Natural killer cell (primary cell): ENCODE data around the gene XAB2. TPM values are rescaled to one million over a fixed set of nuclear protein-coding genes. Genes with fewer than 3 reads are reported as not detected.

ENCODE experiments used
- ATAC-seq, 3 donors: fragments of 150-1000 bp in 2 of 3; fragments of 200-7000 bp in 1 of 3; cut with Tn5 transposase; 1 replicate in 1 of 3; 2 replicates in 2 of 3; pipeline ENCODE4 v1.10.0; 2021; ENCODE audit warnings: mild to moderate bottlenecking in 2 of 3, moderate library complexity in 2 of 3
- DNase-seq, 2 donors: peaks; one replicate each; pipeline versions ENCODE4 v3.0.0 to v3.0.0-alpha.2; 2013 to 2021; ENCODE audit warnings: mixed read lengths in 1 of 2
- H3K27ac ChIP-seq: one replicate; pipeline ENCODE4 v1.5.1; 2013; ENCODE audit warnings: mild to moderate bottlenecking, low read length
- H3K27me3 ChIP-seq: one replicate; pipeline ENCODE4 v1.6.1; 2013; ENCODE audit warnings: low read length; ENCODE audit not compliant: control insufficient read depth, insufficient read depth
- H3K36me3 ChIP-seq: one replicate; pipeline ENCODE4 v1.6.1; 2013; ENCODE audit warnings: low read length; ENCODE audit not compliant: control insufficient read depth, insufficient read depth
- H3K4me1 ChIP-seq: one replicate; pipeline ENCODE4 v1.6.1; 2013; ENCODE audit warnings: low read length; ENCODE audit not compliant: control insufficient read depth, insufficient read depth
- H3K4me3 ChIP-seq: one replicate; pipeline ENCODE4 v1.5.1; 2013; ENCODE audit warnings: low read length
- H3K9me3 ChIP-seq: one replicate; pipeline ENCODE4 v1.6.1; 2013; ENCODE audit warnings: low read length; ENCODE audit not compliant: control insufficient read depth, insufficient read depth
- H3K27ac Mint-ChIP-seq, 2 donors: one replicate each; pipeline ENCODE4 v1.8.0; 2022; ENCODE audit warnings: mild to moderate bottlenecking in 2 of 2, mixed read lengths in 2 of 2, moderate library complexity in 1 of 2
- H3K27me3 Mint-ChIP-seq, 2 donors: one replicate each; pipeline ENCODE4 v1.8.0; 2022; ENCODE audit warnings: low read depth in 2 of 2, mixed read lengths in 2 of 2
- H3K36me3 Mint-ChIP-seq: one replicate; pipeline ENCODE4 v1.8.0; 2022; ENCODE audit warnings: mixed read lengths
- H3K4me1 Mint-ChIP-seq, 2 donors: one replicate each; pipeline ENCODE4 v1.8.0; 2022; ENCODE audit warnings: mixed read lengths in 2 of 2
- H3K4me3 Mint-ChIP-seq: one replicate; pipeline ENCODE4 v1.8.0; 2022; ENCODE audit warnings: mild to moderate bottlenecking, moderate library complexity, mixed read lengths
- H3K9me3 Mint-ChIP-seq, 2 donors: one replicate each; pipeline ENCODE4 v1.8.0; 2022; ENCODE audit warnings: mixed read lengths in 2 of 2
- WGBS: methylation state at CpG from one replicate; pipeline ENCODE4 v1.1.7; 2013; ENCODE audit warnings: missing lambda C conversion rate; ENCODE audit not compliant: insufficient coverage; 5-methylcytosine and 5-hydroxymethylcytosine counted together
- intact Hi-C: fragments of 100-400 bp; cut with micrococcal nuclease; formaldehyde crosslinking; loops from one replicate; pipeline ENCODE4 v1.14.2; 2022
- total RNA-seq, 4 donors: library from RNA; stranded (reverse); fragments of 120-200 nt in 1 of 4; gene quantifications; one replicate each; pipeline versions ENCODE4 v1.2.3 to v1.2.4, GENCODE V29; 2013 to 2022
- TF ChIP-seq, protein P1 (sequence below): fragments of 200-600 bp; IDR thresholded peaks from one replicate; pipeline ENCODE4 v1.8.0; 2022; ENCODE audit warnings: antibody characterized with exemption

XAB2 gene
- total RNA-seq, 3 donors from 2014 or later (not counting 1 experiment from before 2014, with no cell fraction given): 60.2 to 70.8 (median 67.7) TPM

DNA sequence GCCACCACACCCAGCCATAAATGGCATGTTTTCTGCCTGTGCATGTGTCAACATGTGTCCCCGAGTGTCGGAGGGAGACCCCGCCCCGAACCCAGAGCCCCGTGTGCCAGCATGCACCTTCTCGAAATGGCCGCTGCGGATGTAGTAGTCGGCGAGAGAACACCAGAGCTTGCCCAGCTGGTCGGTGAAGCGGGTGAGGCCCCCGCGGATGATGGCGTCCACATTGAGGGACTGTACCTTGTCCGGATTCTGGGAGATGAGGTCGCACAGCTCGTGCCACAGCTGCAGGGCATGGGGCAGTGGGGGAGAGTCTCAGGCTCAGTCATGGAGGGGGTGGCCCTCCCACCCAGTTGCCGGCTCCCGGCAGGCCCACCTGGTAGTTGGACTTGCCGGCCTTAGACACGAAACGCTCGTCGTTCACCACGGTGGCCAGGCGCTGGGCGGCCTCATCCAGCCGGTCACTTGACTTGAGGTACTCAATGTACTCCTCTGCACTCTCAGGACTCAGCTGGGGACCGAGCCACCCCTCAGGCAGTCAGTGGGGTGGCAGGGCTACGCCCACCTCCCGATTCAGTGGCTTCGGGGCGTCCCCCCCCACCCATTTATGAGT, 3.5 kb downstream of the XAB2 start:
- no peak for ATAC-seq
- WGBS: 97% methylated on average over 34 of the region's 34 CpGs

DNA sequence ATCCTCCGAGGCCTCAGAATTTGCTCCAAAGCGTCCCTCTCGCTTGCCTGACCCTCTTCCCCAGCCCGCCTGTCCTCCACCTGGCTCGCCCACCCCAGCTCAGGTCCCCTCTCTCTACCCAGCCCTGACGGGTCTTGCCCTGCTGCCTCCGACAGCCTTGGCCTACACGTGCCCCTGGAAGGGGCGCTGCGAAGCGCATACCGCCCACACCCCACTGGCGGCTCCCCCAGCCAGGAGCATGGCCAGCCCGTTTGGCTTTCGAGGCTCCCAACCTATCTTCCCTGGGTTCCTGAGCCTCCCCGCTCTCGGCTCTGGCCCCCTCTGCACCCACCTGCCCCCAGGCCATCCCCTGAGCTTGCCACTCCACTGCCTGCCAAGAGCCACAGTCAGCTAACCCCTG, 4.5 kb downstream of the XAB2 start:
- no peak overlapping the region for H3K27ac ChIP-seq
- Mint-ChIP-seq H3K27me3 (no peaks in the 10 kb centered on the region), H3K27ac (no peak overlapping the region), H3K36me3 (no peaks in the 10 kb centered on the region), H3K9me3 (no peaks in the 10 kb centered on the region), H3K4me1 (peaks cover 18 to 37% of the 10 kb centered on the region in 2 donors), H3K4me3 (no peak overlapping the region)
- intact Hi-C loops: no loop called here
- no peaks in the 10 kb centered on the region for H3K27me3 ChIP-seq
- WGBS: 96% methylated on average over 17 of the region's 17 CpGs
- no peaks in the 10 kb centered on the region for H3K9me3 ChIP-seq
- H3K4me3 ChIP-seq: no peak overlapping the region
- no peak for ATAC-seq
- H3K36me3 ChIP-seq: peaks cover 56% of the 10 kb centered on the region
- TF ChIP-seq, protein P1, sequence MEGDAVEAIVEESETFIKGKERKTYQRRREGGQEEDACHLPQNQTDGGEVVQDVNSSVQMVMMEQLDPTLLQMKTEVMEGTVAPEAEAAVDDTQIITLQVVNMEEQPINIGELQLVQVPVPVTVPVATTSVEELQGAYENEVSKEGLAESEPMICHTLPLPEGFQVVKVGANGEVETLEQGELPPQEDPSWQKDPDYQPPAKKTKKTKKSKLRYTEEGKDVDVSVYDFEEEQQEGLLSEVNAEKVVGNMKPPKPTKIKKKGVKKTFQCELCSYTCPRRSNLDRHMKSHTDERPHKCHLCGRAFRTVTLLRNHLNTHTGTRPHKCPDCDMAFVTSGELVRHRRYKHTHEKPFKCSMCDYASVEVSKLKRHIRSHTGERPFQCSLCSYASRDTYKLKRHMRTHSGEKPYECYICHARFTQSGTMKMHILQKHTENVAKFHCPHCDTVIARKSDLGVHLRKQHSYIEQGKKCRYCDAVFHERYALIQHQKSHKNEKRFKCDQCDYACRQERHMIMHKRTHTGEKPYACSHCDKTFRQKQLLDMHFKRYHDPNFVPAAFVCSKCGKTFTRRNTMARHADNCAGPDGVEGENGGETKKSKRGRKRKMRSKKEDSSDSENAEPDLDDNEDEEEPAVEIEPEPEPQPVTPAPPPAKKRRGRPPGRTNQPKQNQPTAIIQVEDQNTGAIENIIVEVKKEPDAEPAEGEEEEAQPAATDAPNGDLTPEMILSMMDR: no peak
- DNase-seq: no peak
- peaks cover 17% of the 10 kb centered on the region for H3K4me1 ChIP-seq

More for the DNA sequence above, 3.5 kb downstream of the XAB2 start:
- Histone ChIP-seq H3K27ac (no peak overlapping the region), H3K4me3 (no peak overlapping the region), H3K36me3 (peaks cover 49% of the 10 kb centered on the region), H3K27me3 (no peaks in the 10 kb centered on the region), H3K4me1 (peaks cover 28% of the 10 kb centered on the region), H3K9me3 (no peaks in the 10 kb centered on the region)
- Mint-ChIP-seq H3K9me3 (no peaks in the 10 kb centered on the region), H3K27me3 (no peaks in the 10 kb centered on the region), H3K27ac (no peak overlapping the region), H3K4me1 (peaks cover 29 to 47% of the 10 kb centered on the region in 2 donors), H3K36me3 (no peaks in the 10 kb centered on the region), H3K4me3 (no peak overlapping the region)
- intact Hi-C loops: no loop called here
- TF ChIP-seq, protein P1: no peak
- no peak for DNase-seq

GRCh38 chr19:7623725-7624603, 5.4 kb downstream of the XAB2 start:
- Histone ChIP-seq H3K27me3 (no peaks in the 10 kb centered on the region), H3K4me1 (peaks cover 15% of the 10 kb centered on the region), H3K27ac (no peak overlapping the region), H3K36me3 (peaks cover 62% of the 10 kb centered on the region), H3K4me3 (no peak overlapping the region), H3K9me3 (no peaks in the 10 kb centered on the region)
- no peak overlapping the region for H3K27ac Mint-ChIP-seq
- no peaks in the 10 kb centered on the region for H3K27me3 Mint-ChIP-seq
- DNase-seq: no peak
- no peaks in the 10 kb centered on the region for H3K36me3 Mint-ChIP-seq
- peak in 1 of 3 donors; percentile 5 for ATAC-seq
- H3K4me1 Mint-ChIP-seq: peaks cover 10 to 28% of the 10 kb centered on the region in 2 donors
- no peaks in the 10 kb centered on the region for H3K9me3 Mint-ChIP-seq
- WGBS: 97% methylated on average over 39 of the region's 39 CpGs
- no peak overlapping the region for H3K4me3 Mint-ChIP-seq
- intact Hi-C loops: no loop called here
- TF ChIP-seq, protein P1: no peak
